Choroid plexus epithelial cell (primary cell): Measurements from ENCODE around the gene CIPC.
A peak's percentile ranks its signal among the peaks of the same experiment; 100 is the strongest.

Experiments
- DNase-seq: peaks from one replicate; pipeline ENCODE4 v3.0.0-alpha.2; 2010; ENCODE audit warnings: low read depth
- H3K4me3 ChIP-seq: 2 replicates; pipeline ENCODE4 v1.5.1; 2011; ENCODE audit warnings: low read depth, mild to moderate bottlenecking, control low read depth, low read length, moderate library complexity
- TF ChIP-seq, protein P1 (sequence below): conservative IDR thresholded peaks from 2 replicates; pipeline ENCODE4 v1.5.1; 2011; ENCODE audit warnings: low read depth, mild to moderate bottlenecking, control low read depth, inconsistent platforms, low read length, moderate library complexity

Gene CIPC

DNA sequence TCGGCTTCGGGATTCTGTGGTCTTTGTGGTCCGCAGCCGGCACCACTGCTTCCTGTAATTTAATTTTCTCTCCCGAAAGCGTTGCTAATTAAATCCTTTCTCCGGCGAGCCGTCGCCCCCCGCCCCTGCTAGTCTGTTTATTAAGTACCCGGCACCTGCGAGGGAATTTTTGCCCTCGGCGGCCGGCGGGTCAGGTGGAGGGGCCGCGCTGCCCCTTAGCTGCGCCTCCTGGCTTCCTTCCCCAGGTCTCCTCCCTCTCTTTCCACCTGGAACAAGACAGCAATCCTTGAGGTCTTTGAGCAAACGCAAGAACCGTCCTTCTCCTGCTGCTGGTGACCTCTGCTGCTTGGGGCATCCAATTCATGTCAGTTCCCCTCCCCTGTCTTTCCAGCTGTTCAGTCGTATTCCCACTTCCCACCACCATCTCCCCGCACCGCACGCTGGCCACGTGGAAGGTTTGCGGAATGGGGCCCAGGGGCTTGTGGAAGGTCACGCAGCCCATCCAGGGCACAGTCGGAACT, 27.3 kb downstream of the CIPC start:
- TF ChIP-seq, protein P1, sequence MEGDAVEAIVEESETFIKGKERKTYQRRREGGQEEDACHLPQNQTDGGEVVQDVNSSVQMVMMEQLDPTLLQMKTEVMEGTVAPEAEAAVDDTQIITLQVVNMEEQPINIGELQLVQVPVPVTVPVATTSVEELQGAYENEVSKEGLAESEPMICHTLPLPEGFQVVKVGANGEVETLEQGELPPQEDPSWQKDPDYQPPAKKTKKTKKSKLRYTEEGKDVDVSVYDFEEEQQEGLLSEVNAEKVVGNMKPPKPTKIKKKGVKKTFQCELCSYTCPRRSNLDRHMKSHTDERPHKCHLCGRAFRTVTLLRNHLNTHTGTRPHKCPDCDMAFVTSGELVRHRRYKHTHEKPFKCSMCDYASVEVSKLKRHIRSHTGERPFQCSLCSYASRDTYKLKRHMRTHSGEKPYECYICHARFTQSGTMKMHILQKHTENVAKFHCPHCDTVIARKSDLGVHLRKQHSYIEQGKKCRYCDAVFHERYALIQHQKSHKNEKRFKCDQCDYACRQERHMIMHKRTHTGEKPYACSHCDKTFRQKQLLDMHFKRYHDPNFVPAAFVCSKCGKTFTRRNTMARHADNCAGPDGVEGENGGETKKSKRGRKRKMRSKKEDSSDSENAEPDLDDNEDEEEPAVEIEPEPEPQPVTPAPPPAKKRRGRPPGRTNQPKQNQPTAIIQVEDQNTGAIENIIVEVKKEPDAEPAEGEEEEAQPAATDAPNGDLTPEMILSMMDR, result no peak
- no peak for DNase-seq
- H3K4me3 ChIP-seq, result peak overlapping the region; percentile 59

DNA sequence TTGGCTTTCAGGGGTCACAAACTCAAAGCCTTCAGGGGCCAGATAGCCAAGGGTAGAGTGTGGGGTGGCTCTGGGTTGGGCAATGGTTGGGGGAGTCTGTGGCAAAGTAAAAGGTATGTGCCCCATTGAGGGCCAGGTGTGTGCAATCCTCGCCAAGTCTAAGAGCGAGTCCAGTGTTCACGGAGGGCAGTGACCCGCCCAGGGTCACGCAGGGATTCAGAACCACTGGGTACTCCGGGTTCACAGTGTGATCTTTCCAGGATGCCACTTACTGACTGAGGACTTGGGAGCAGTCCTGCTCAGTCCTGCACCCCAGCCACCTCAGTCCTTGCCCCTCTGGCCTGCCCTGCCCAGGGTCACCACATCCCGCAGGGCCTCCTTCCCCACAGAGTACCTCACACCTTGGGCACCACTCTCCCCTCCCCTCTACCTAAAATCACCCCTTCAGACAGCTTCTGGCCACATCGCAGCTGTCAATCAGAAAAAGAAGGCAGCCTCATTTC, 27.8 kb downstream of the CIPC start:
- TF ChIP-seq, protein P1, result no peak
- no peak for DNase-seq
- no peak overlapping the region for H3K4me3 ChIP-seq

DNA sequence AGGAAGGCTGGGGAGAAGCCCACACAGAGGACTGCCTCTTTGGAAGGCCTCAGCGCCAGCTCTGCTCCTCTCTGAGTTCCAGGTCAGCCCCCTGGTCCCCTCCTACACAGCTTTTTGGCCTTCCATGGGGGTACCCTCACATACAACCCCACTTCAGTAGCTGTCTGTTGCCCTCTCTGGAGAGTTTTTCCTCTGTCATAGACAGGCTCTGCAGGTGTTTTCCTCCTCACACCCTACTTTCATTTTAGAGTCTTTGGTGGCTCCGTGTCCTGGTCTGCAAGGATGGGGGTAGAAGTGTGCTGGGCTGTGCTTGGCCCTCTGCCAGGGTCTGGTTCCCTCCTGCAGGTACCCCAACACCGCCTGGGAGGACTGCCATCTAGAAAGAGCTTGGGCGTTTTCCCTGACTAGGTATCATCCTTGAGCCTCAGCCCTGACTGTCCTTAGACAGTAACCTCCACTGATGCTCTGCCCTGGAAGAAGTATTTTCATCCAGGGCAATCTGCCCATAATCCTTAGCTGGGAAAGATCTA, 28.5 kb downstream of the CIPC start:
- TF ChIP-seq, protein P1, result no peak
- no peak overlapping the region for H3K4me3 ChIP-seq
- DNase-seq, result no peak

DNA sequence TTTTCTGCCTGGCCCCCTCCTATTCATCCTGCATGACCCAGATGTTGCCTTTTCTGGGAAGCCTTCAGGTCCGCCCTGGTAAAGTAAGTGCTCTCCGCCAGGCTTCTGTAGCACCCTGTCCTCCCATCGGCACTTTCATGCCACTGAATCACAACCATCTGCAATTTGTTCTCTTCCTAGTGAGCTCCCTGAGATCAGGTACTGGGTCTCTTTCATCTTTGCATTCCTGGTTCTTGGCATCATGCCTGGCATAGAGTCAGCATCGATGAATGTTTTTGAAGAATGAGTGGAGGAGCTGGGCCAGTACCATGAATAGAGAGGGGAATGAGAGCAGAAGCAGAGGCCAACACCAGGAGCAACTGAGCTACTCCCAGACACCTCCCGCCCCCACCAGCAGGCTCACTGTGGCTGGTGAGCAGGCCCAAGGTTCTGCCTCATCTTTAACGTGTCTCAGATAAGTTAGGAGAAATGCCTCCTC, 30.4 kb downstream of the CIPC start:
- TF ChIP-seq, protein P1, result no peak
- no peak overlapping the region for H3K4me3 ChIP-seq
- DNase-seq, result peak; percentile 24

DNA sequence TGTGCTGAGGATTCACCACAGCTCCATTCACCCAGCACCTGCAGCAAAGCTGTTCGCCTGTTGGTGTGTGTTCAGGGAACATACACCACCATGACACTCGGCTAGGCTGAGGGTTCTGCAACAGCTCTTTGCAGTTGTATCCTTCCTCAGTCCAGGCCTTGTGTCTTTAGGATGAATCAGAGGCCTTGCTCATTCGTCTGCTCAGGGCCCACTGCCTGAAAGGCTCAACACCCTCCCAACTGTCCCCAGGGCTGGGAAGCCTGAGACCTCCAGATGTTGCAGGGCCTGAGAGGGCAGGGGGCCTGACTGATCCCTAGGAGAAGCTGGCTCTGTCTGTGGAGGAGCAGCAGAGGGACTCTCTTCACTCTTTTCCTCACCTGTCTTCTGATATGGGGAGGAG, 32.3 kb downstream of the CIPC start:
- H3K4me3 ChIP-seq, result no peak overlapping the region
- DNase-seq, result no peak
- TF ChIP-seq, protein P1, result no peak

DNA sequence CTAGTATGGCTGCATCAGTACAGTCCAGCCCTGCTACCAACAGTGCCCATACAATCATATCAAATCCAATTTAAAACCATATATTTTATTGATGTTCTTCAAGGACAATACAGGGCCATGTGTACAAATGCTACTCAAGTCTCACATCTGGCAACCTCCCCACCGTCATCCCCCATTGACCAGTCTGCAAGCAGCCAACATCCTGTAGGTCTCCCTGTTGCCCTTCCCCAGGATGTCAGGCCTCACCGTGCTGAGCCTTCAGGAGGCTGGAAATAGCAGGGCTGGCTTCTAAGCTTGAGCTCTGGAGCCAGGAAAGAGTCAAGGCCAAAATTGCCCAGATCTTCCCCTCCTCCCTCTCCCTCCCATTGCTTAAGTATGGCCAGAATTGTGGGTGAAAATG, 33.1 kb downstream of the CIPC start:
- TF ChIP-seq, protein P1, result no peak
- no peak for DNase-seq
- no peak overlapping the region for H3K4me3 ChIP-seq

DNA sequence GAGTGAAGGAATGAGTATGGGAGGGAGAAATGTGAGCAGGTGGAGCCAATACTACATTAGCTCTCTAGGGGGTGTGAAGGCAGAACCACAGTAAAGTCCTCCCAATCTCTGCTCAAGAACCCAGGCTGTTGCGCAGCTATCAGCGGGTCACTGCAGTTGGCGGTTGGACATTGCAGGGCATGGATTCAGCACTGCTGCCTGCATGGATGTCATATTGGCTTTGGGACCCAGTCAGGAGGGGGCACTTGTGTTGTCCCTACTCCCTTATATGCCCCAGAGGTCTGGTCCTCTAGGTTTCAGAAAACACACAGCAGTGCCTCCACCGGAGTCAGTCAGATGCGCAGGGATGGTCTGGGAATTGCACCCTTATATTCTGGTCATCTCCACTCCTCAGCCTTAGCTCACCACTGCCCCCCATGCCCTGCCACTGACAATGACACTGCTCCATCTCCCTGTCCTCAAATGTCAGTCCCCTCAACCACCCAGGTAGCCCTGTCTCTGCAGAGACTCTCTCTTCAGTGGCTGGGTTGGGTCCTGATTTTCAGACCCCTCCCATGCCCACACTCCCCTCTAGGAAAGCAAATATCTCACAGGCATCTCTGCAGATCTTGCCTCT, 33.9 kb downstream of the CIPC start:
- no peak overlapping the region for H3K4me3 ChIP-seq
- TF ChIP-seq, protein P1, result no peak
- DNase-seq, result no peak
